ENCODE data around the gene PRR32. TPM values are rescaled to one million over a fixed set of nuclear protein-coding genes. Genes with fewer than 3 reads are reported as not detected.
A peak's percentile ranks its signal among the peaks of the same experiment; 100 is the strongest.

Gene PRR32
- total and polyA plus RNA-seq, 2 of the 8 experiments (the other 6 are each of a cell fraction or from before 2014, with no cell fraction given): not detected

- H2BK20ac ChIP-seq (ENCODE audit: low read length): no peak overlapping the region
- WGBS, 2 experiments (ENCODE audit: extremely low coverage in 1 of 2, insufficient coverage in 1 of 2, insufficient read length in 1 of 2, insufficient replicate concordance in 2 of 2, low coverage in 1 of 2, low lambda C conversion rate in 2 of 2, missing lambda C conversion rate in 1 of 2): 88% methylated on average over 9 of the region's 13 CpGs; no CpG with 5 or more reads in 1 of the 2 experiments
Measured at GRCh38 chrX:126820700-126821420, 1.3 kb downstream of the PRR32 start.

More at GRCh38 chrX:126820700-126821420, 1.3 kb downstream of the PRR32 start:
- no peaks in the 10 kb centered on the region for H3K9me3 ChIP-seq (ENCODE audit: insufficient read depth in 2 of 2, low read depth in 1 of 2, low read length in 1 of 2)
- no peak overlapping the region for H2BK12ac ChIP-seq (ENCODE audit: low read depth, low read length)
- H3K27ac ChIP-seq (ENCODE audit: low read depth, low read length): no peak overlapping the region
- CTCF ChIA-PET (ENCODE audit: partially characterized antibody): interaction anchor here (1.5 kb wide), 1 partner anchor 217 kb away, joined by 4 read pairs; no protein-coding TSS in a partner anchor
- H3K14ac ChIP-seq (ENCODE audit: insufficient read length): no peak overlapping the region
- H3K4ac ChIP-seq (replicated peaks; ENCODE audit: insufficient read length, low read depth, low read length): no peak overlapping the region
- H4K91ac ChIP-seq (replicated peaks; ENCODE audit: insufficient read length, low read length): no peak overlapping the region
- no peak overlapping the region for H3K56ac ChIP-seq (replicated peaks; ENCODE audit: insufficient read length, low read depth, low read length)
- H3K79me2 ChIP-seq (ENCODE audit: control insufficient read depth in 1 of 2, insufficient read depth in 2 of 2, low read length in 2 of 2): no peaks in the 10 kb centered on the region
- TF ChIP-seq TCF12 (IDR thresholded peaks at IDR 0.05; ENCODE audit: low read depth, low read length) (no peak), BRCA1 (IDR thresholded peaks at IDR 0.05; ENCODE audit: low read depth, low read length) (no peak), POLR2AphosphoS5 (IDR thresholded peaks at IDR 0.05; ENCODE audit: low read depth, low read length) (no peak), CEBPB (IDR thresholded peaks at IDR 0.05; ENCODE audit: low read depth, low read length) (no peak)
- H4K5ac ChIP-seq (ENCODE audit: insufficient read length, low read depth, low read length): no peak overlapping the region
- no peaks in the 10 kb centered on the region for H3K79me1 ChIP-seq (ENCODE audit: low read depth, low read length)
- no peak overlapping the region for H3K18ac ChIP-seq (ENCODE audit: extremely low read depth, low read length)
- H3K9ac ChIP-seq (replicated peaks in 1 of 4; ENCODE audit: extremely low read depth in 1 of 4, low read depth in 3 of 4, low read length in 3 of 4): no peak overlapping the region
- no peaks in the 10 kb centered on the region for H3K4me1 ChIP-seq (replicated peaks in 1 of 4; ENCODE audit: control insufficient read depth in 3 of 4, insufficient read depth in 4 of 4, low read length in 3 of 4)
- POLR2A ChIA-PET (ENCODE audit: partially characterized antibody): no interaction called here
- H2BK15ac ChIP-seq (ENCODE audit: low read length): no peak overlapping the region
- no peak overlapping the region for H3K4me2 ChIP-seq (ENCODE audit: insufficient read depth in 1 of 2, low read depth in 2 of 2, low read length in 2 of 2)
- H3K23me2 ChIP-seq (ENCODE audit: low read depth, low read length): no peaks in the 10 kb centered on the region
- no peaks in the 10 kb centered on the region for H3K27me3 ChIP-seq (replicated peaks in 1 of 4; ENCODE audit: control insufficient read depth in 3 of 4, extremely low read depth in 1 of 4, insufficient read depth in 3 of 4, low read length in 3 of 4)
- H2AFZ ChIP-seq (ENCODE audit: low read length): no peak overlapping the region
- H4K20me1 ChIP-seq (replicated peaks in 1 of 2; ENCODE audit: control insufficient read depth in 1 of 2, insufficient read depth in 2 of 2, low read length in 2 of 2): no peaks in the 10 kb centered on the region
- DNase-seq (ENCODE audit: low read depth in 1 of 2, low spot score in 2 of 2): peak in 1 of 2 experiments; percentile 0
- H4K8ac ChIP-seq (ENCODE audit: extremely low read depth, insufficient read depth, low read length): no peak overlapping the region; the same call in 1 of the 2 replicates
- H3K36me3 ChIP-seq (ENCODE audit: control insufficient read depth in 2 of 4, insufficient read depth in 4 of 4, low read length in 3 of 4): no peaks in the 10 kb centered on the region
- no peak overlapping the region for H2AK5ac ChIP-seq (ENCODE audit: low read depth, low read length)
- no peak overlapping the region for H3K4me3 ChIP-seq (ENCODE audit: extremely low read depth in 1 of 4, insufficient read depth in 2 of 4, low read depth in 3 of 4, low read length in 4 of 4)
- FAIRE-seq: no peak
- H2BK120ac ChIP-seq (replicated peaks; ENCODE audit: low read depth, low read length): no peak overlapping the region
- no peak overlapping the region for H3K23ac ChIP-seq (ENCODE audit: insufficient read length)
- H2BK5ac ChIP-seq (ENCODE audit: low read depth, low read length): no peak overlapping the region
